ENCODE data around the gene CCDC127. TPM values are rescaled to one million over a fixed set of nuclear protein-coding genes. Genes with fewer than 3 reads are reported as not detected.

CCDC127 gene
- total RNA-seq, 4 donors from 2014 or later, result 0.97 to 4.2 (median 1.9) TPM

DNA sequence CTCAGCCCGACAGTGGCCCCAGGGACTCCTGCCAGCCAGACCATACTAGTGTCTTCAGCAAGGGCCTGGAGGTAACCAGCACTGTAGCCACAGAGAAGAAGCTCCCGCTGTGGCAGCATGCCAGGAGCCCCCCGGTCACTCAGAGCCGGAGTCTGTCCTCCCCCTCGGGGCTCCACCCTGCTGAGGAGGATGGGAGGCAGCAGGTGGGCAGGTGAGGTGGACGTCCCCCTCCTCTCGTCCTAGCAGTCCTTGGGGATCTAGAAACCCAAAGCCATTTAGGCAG lies 54.7 kb downstream of the CCDC127 start:
- no peak for DNase-seq
- H3K4me1 ChIP-seq, result peaks cover 0 to 3% (median 0%) of the 10 kb centered on the region in 3 donors
- H3K27ac ChIP-seq, result no peak overlapping the region
- 50 to 100% methylated on average over 1 of the region's 7 CpGs for WGBS, 2 donors
- no peaks in the 10 kb centered on the region for H3K9me3 ChIP-seq
- TF ChIP-seq, protein P1, sequence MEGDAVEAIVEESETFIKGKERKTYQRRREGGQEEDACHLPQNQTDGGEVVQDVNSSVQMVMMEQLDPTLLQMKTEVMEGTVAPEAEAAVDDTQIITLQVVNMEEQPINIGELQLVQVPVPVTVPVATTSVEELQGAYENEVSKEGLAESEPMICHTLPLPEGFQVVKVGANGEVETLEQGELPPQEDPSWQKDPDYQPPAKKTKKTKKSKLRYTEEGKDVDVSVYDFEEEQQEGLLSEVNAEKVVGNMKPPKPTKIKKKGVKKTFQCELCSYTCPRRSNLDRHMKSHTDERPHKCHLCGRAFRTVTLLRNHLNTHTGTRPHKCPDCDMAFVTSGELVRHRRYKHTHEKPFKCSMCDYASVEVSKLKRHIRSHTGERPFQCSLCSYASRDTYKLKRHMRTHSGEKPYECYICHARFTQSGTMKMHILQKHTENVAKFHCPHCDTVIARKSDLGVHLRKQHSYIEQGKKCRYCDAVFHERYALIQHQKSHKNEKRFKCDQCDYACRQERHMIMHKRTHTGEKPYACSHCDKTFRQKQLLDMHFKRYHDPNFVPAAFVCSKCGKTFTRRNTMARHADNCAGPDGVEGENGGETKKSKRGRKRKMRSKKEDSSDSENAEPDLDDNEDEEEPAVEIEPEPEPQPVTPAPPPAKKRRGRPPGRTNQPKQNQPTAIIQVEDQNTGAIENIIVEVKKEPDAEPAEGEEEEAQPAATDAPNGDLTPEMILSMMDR (IDR thresholded peaks at IDR 0.05), result no peak
- TF ChIP-seq POLR2A (IDR thresholded peaks at IDR 0.05), result no peak
- peaks cover 0 to 26% (median 0%) of the 10 kb centered on the region in 4 donors for H3K27me3 ChIP-seq
- H3K36me3 ChIP-seq, result no peaks in the 10 kb centered on the region
- intact Hi-C loops (cut with DNase I), result no loop called here
- H3K4me3 ChIP-seq, result no peak overlapping the region

DNA sequence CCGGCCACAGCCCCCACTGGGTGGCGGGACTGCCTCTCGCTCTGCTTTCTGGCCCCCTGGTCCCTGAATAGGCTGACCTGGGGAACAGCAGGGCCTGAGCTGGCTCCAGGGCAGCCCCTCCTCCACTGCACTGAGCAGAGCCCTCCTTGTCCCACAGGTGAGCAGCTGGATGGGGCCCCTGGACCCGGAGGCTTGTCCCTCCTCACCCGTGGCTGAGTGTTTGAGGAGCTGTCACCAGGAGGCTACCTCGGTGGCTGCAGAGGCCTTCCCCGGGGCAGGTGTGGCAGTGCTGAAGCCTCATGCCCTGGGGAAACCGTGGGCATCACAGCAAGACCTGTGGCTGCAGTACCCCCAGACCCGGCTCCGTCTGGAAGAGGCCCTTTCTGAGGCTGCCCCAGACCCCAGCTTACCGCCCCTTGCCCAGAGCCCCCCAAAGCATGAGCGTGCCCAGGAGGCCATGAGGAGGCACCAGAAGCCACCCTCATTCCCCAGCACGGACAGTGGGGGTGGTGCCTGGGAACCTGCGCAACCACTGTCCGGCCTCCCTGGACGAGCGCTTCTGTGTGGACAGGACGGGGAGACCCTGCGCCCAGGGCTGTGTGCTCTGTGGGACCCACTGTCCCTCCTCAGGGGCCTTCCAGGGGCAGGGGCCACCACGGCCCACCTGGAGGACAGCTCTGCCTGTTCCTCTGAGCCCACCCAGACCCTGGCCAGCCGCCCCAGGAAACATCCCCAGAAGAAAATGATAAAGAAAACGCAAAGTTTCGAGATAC lies 55.2 kb downstream of the CCDC127 start:
- peaks cover 0 to 26% (median 0%) of the 10 kb centered on the region in 4 donors for H3K27me3 ChIP-seq
- intact Hi-C loops (cut with DNase I), result no loop called here

DNA sequence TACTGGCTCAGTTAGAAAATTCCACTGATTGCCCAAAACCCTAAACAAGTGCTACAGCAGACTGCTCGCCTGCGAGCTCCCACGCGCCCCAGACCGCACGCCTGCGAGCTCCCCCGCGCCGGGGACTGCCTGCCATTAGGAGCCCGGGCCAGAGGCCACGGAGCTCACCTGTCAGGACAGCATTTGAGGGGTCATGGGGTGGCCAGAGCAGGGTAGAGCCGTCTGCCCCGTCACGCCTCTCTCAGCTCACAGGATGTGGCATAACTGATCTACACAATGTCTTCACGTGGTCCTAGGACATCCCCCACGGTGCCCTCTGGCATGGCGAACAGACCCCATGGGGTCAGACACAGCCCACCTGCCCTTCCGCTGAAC lies 55.8 kb downstream of the CCDC127 start:
- Histone ChIP-seq H3K27me3 (peaks cover 0 to 26% (median 0%) of the 10 kb centered on the region in 4 donors), H3K9me3 (no peaks in the 10 kb centered on the region), H3K4me1 (no peaks in the 10 kb centered on the region), H3K36me3 (no peaks in the 10 kb centered on the region), H3K4me3 (no peak overlapping the region), H3K27ac (no peak overlapping the region)
- no peak for DNase-seq
- WGBS, 2 donors, result 80 to 86% methylated on average over 4 to 6 of the region's 19 CpGs
- TF ChIP-seq, protein P1 (IDR thresholded peaks at IDR 0.05), result no peak
- TF ChIP-seq POLR2A (IDR thresholded peaks at IDR 0.05), result no peak
- intact Hi-C loops (cut with DNase I), result no loop called here

More for the DNA sequence above, 55.2 kb downstream of the CCDC127 start:
- H3K9me3 ChIP-seq, result no peaks in the 10 kb centered on the region
- H3K4me1 ChIP-seq, result no peaks in the 10 kb centered on the region
- TF ChIP-seq POLR2A (IDR thresholded peaks at IDR 0.05), result no peak
- TF ChIP-seq, protein P1 (IDR thresholded peaks at IDR 0.05), result no peak
- H3K36me3 ChIP-seq, result no peaks in the 10 kb centered on the region
- DNase-seq, result no peak
- 80% methylated on average over 9 of the region's 23 CpGs; no CpG with 5 or more reads in 1 of the 2 donors for WGBS, 2 donors
- H3K27ac ChIP-seq, result no peak overlapping the region
- H3K4me3 ChIP-seq, result no peak overlapping the region

DNA sequence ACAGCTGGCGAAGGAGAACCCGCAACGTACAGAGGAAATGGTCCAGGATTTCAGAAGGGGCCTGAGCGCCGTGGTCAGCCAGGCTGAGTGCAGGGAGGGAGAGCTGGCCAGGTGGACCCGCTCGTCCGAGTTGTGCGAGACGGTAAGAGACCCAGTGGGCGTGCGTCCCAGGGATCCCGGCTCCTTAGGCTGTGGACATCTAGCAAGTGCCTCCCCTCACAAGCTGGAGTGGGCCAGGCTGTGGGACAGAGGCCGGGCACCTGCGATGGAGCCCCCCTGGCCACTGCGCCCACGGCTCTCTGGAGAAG lies 56.2 kb downstream of the CCDC127 start:
- H3K27me3 ChIP-seq, result peaks cover 0 to 26% (median 0%) of the 10 kb centered on the region in 4 donors
- DNase-seq, result no peak
- intact Hi-C loops (cut with DNase I), result no loop called here
- no peaks in the 10 kb centered on the region for H3K9me3 ChIP-seq
- no peak for TF ChIP-seq POLR2A (IDR thresholded peaks at IDR 0.05)
- TF ChIP-seq, protein P1 (IDR thresholded peaks at IDR 0.05), result no peak
- no peak overlapping the region for H3K4me3 ChIP-seq
- H3K4me1 ChIP-seq, result no peaks in the 10 kb centered on the region
- no peaks in the 10 kb centered on the region for H3K36me3 ChIP-seq
- 90% methylated on average over 12 of the region's 17 CpGs; no CpG with 5 or more reads in 1 of the 2 donors for whole genome bisulfite sequencing, 2 donors
- H3K27ac ChIP-seq, result no peak overlapping the region

DNA sequence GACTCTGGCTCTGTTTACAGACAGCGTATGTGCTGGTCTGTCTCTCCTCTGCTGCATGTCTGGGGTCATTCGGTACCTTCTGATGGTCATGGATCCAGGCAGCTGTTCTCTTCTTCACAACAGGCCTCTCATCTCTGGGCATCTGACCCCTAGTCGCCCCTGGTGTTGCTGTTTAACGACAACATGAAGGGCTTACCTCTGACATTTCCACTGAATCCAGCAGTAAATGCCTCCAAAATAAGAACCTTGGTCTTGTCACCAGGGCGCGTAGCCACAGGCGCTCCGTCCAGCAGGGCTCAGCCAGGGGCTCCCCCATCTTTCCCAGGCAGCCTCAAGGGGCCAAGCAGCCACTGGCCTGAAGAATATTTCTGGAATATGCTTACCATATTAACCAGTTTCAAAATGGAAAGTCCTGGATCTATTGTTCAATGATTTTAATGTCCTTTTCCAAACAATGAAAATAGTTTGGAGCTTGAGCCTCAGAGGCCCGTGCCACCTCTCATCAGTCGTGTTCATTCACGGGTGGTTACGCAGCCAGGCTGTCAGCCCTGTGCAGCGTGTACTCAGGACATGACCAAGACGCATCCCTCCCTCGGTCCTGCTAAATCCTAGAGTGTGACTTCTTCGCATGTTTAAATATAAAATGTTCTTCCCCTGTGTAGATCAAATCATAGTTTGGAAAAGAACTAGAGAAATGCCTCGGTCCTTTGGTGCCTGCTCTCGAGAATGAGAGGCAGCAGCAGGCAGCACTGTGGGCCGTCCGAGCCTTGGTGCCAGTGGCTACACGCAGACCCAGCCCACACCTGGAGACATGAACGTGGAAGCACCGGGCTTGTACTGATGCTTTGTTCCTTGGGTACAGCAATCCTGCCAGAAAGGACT lies 56.8 kb downstream of the CCDC127 start:
- TF ChIP-seq POLR2A (IDR thresholded peaks at IDR 0.05), result no peak
- TF ChIP-seq, protein P1 (IDR thresholded peaks at IDR 0.05), result no peak
- Histone ChIP-seq H3K27ac (no peak overlapping the region), H3K4me1 (no peaks in the 10 kb centered on the region), H3K9me3 (no peaks in the 10 kb centered on the region), H3K27me3 (peaks cover 0 to 26% (median 0%) of the 10 kb centered on the region in 4 donors), H3K4me3 (no peak overlapping the region), H3K36me3 (no peaks in the 10 kb centered on the region)
- intact Hi-C loops (cut with DNase I), result no loop called here
- no peak for DNase-seq
- 81 to 92% methylated on average over 9 to 12 of the region's 23 CpGs for WGBS, 2 donors
